ENCODE results near the gene FBXO15.

FBXO15 gene

GRCh38 chr18:74123200-74123599, 24.4 kb downstream of the FBXO15 start:
- no peak for TF ChIP-seq CTCF (IDR thresholded peaks at IDR 0.05; ENCODE audit: low read length, missing control alignments)
- H3K4me3 ChIP-seq (replicated peaks; ENCODE audit: low read depth, low read length), result no peak overlapping the region
- DNase-seq (ENCODE audit: low read depth), result no peak

GRCh38 chr18:74116633-74117554, 30.7 kb downstream of the FBXO15 start:
- peak; percentile 66 for DNase-seq (ENCODE audit: low read depth)
- peak; percentile 81 for TF ChIP-seq CTCF (IDR thresholded peaks at IDR 0.05; ENCODE audit: low read length, missing control alignments)
- H3K4me3 ChIP-seq (replicated peaks; ENCODE audit: low read depth, low read length), result no peak overlapping the region

- TF ChIP-seq CTCF (IDR thresholded peaks at IDR 0.05; ENCODE audit: low read length, missing control alignments), result no peak
- peak; percentile 10 for DNase-seq (ENCODE audit: low read depth)
Measured at GRCh38 chr18:74115046-74115445, 32.6 kb downstream of the FBXO15 start.

GRCh38 chr18:74114116-74114515, 33.5 kb downstream of the FBXO15 start:
- no peak for TF ChIP-seq CTCF (IDR thresholded peaks at IDR 0.05; ENCODE audit: low read length, missing control alignments)
- no peak for DNase-seq (ENCODE audit: low read depth)

More at GRCh38 chr18:74115046-74115445, 32.6 kb downstream of the FBXO15 start:
- H3K4me3 ChIP-seq (replicated peaks; ENCODE audit: low read depth, low read length), result no peak overlapping the region

GRCh38 chr18:74113711-74114110, 33.9 kb downstream of the FBXO15 start:
- H3K4me3 ChIP-seq (replicated peaks; ENCODE audit: low read depth, low read length), result no peak overlapping the region
- TF ChIP-seq CTCF (IDR thresholded peaks at IDR 0.05; ENCODE audit: low read length, missing control alignments), result no peak
- DNase-seq (ENCODE audit: low read depth), result no peak

More at GRCh38 chr18:74114116-74114515, 33.5 kb downstream of the FBXO15 start:
- H3K4me3 ChIP-seq (replicated peaks; ENCODE audit: low read depth, low read length), result no peak overlapping the region

- H3K4me3 ChIP-seq (replicated peaks; ENCODE audit: low read depth, low read length), result no peak overlapping the region
- DNase-seq (ENCODE audit: low read depth), result no peak
- no peak for TF ChIP-seq CTCF (IDR thresholded peaks at IDR 0.05; ENCODE audit: low read length, missing control alignments)
Measured at GRCh38 chr18:74110976-74111375, 36.7 kb downstream of the FBXO15 start.

All from fibroblast of pulmonary artery (primary cell).